ENCODE data around the gene MRPS24. TPM values are rescaled to one million over a fixed set of nuclear protein-coding genes. Genes with fewer than 3 reads are reported as not detected.
"Not testable (repeated sequence)": the region's sequence is repeated elsewhere in the genome, so short reads cannot be mapped to it uniquely, and the experiment has no call there.

The MRPS24 gene
- 100 to 1,000 TPM; 115 to 128 TPM for total RNA-seq

DNA sequence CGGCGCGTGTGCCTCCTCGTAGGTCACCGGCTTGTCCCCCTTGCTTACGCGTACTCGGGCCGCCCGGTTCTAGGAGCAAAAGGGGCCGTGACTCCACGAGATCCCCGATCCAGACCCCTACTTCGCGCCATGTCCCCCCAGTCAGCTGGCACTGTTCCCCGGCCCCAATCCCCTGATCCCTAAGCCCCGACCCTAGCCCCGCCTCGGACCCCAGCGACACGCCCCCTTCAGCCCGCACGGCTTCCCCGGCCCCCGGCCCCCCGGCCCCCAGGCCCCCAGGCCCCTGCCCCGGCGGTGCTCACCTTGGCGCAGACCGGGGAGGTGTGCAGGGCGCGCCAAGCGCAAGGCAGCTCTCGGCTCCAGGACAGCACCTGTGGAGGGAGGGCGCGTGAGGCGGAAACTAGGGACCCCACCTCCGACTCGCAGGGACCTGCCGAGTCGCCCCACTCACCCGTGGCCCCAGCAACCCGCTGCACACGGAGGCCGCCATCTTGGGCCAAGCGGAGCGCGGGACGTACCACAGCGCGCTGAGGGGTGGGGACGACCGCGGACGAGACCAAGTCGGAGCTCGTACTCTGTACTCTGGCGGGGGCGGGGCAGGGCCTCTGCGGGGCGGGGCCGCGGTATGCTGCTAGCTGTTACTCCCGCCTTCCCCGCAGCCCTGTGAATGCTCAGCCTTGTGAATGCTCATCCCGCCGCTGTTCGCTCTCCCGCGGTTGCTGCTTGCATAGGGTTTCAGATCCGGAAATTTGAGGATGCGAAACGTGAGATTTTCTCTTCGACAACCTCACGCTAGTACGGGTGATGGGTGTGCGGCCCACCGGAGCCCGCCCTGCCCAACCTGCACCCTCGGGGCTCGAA, at the start of gene MRPS24:
TSS of gene MRPS24 (minus strand) at position 512 of the 861 bp plus-strand sequence. CDS start at position 490, 22 bp downstream.
- peaks cover 1% of the 10 kb centered on the region for H3K27me3 Mint-ChIP-seq
- H3K4me1 Mint-ChIP-seq (ENCODE audit: low read depth) = peaks cover 30% of the 10 kb centered on the region
- ChIA-PET CTCF (interaction anchor here (1.0 kb wide), 1 partner anchor 286 kb away, joined by 4 read pairs; the partner anchor contains the start of gene STK17A), POLR2A (interaction anchor here (0.8 kb wide), 1 partner anchor 20 kb away, joined by 4 read pairs; no protein-coding TSS in a partner anchor)
- H3K4me3 Mint-ChIP-seq = peak within 1 kb of the TSS; percentile 78
- peak within 1 kb of the TSS; percentile 75 for H3K27ac Mint-ChIP-seq
- peaks cover 18% of the 10 kb centered on the region for H3K36me3 Mint-ChIP-seq
- H3K9me3 Mint-ChIP-seq = no peaks in the 10 kb centered on the region
- peak; percentile 97 for DNase-seq
- intact Hi-C loops (cut with micrococcal nuclease) = loop anchor here (1.0 kb wide), 1 partner anchor 57 kb away; the partner anchor contains the start of gene UBE2D4

DNA sequence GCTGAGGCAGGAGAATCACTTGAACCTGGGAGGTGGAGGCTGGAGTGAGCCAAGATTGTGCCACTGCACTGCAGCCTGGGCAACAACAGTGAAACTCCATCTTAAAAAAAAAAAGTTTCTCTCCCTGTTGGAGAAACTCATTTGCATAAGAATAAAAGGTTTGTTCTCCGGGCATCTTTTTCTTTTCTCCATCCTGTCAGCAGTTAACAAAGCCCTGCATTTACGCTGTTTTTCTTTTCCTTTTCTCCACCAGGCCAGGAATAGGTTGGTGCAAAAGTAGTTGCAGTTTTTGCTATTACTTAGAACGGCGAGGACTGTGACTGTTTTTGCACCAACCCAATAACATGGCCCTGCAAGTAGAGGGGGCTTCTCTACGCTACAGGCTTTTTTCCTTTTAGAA, 46.6 kb upstream of the MRPS24 start:
- Mint-ChIP-seq H3K27me3 (no peaks in the 10 kb centered on the region), H3K36me3 (peaks cover 7% of the 10 kb centered on the region), H3K4me3 (no peak overlapping the region), H3K27ac (no peak overlapping the region), H3K9me3 (no peaks in the 10 kb centered on the region), H3K4me1 (ENCODE audit: low read depth) (no peaks in the 10 kb centered on the region)
- intact Hi-C loops (cut with micrococcal nuclease) = no loop called here
- no peak for DNase-seq
- ChIA-PET POLR2A (no interaction called here), CTCF (no interaction called here)

DNA sequence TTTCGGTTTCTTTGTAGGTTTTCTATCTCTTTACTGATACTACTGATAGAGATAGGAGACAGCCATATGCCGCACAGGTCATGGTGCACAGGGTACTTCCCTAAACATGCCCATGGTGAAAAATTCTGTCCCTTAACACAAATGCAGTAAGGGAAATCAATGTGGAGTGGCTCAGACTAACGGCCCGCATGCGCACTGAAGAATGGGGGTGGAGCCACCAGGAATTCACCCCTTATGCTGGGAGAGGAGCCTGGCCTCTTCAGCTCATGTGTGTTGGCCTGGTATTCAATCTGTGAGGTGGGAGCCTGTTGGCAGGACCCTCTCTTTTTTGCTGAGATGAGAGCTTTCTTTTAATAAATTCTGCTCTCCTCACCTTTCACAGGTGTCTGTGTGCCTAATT, 45.5 kb upstream of the MRPS24 start:
- no peaks in the 10 kb centered on the region for H3K27me3 Mint-ChIP-seq
- ChIA-PET POLR2A (no interaction called here), CTCF (no interaction called here)
- H3K36me3 Mint-ChIP-seq = peaks cover 7% of the 10 kb centered on the region
- intact Hi-C loops (cut with micrococcal nuclease) = no loop called here
- H3K4me3 Mint-ChIP-seq = no peak overlapping the region
- no peak overlapping the region for H3K27ac Mint-ChIP-seq
- no peaks in the 10 kb centered on the region for H3K4me1 Mint-ChIP-seq (ENCODE audit: low read depth)
- no peak for DNase-seq
- no peaks in the 10 kb centered on the region for H3K9me3 Mint-ChIP-seq

DNA sequence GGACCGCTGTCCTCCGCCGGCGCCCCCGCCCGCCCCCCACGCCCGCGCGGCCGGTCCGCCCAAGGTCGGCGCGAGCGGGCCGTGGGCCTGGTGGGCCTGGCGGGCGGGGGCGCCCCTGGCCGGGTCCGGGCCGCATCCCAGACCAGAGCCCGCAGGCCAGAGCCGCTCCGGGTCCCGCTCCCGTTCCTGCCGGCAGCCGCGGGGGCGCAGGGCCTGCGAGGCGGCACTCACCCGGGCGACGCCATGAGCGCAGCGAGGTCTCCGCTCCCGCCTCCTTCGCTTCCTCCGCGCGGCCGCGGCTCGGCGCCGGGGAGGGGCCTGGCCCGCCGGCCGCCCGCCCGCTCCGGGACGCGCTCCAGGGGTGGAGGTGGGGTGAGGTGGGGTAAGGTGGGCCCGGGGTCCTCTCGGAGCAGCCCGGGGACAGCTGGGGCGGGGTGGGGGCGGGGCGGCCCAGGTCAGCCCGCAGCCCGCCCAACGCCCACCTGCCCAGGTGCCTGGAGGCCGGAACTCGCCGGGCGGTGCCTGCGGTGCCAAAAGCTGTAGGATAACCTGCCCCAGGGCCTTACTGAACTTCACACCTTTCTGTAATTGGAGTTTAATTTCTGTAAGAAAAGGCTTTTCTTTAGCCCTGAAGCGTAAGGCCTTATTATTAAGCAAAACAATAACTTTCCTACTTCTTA, 37.2 kb upstream of the MRPS24 start, which contains the start of gene URGCP:
TSS of gene URGCP (minus strand) at position 266 of the 680 bp plus-strand sequence. CDS start at position 245, 21 bp downstream.
- peak; percentile 61 for DNase-seq
- Mint-ChIP-seq H3K36me3 (no peaks in the 10 kb centered on the region), H3K9me3 (no peaks in the 10 kb centered on the region), H3K27me3 (no peaks in the 10 kb centered on the region), H3K4me1 (ENCODE audit: low read depth) (peaks cover 37% of the 10 kb centered on the region), H3K27ac (peak within 1 kb of the TSS; percentile 80), H3K4me3 (peak within 1 kb of the TSS; percentile 90)
- ChIA-PET POLR2A (interaction anchor here (0.6 kb wide), 1 partner anchor 18 kb away, joined by 3 read pairs; no protein-coding TSS in a partner anchor), CTCF (no interaction called here)
- intact Hi-C loops (cut with micrococcal nuclease) = loop anchor here (1.0 to 5.0 kb wide), 2 partner anchors 20 to 34 kb away; partner anchors contain the start of gene UBE2D4

DNA sequence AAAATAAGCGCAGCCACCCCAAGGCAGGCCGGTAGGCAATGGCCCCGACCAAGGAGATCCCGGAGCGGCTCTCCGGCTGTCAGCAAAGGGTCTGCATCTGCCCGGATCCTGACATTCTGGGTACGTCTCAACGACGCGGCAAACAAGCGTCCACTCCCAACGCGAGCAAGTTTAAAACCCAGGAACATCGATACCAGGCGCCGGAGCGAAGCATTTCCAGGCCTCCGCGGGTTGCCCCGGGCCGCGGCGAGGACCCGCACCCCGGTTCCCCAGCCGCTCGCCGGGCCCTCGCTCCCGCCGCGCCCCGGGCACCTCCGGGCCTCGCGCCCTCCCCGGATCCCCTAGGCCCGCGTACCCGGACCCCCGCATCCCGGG, 36.6 kb upstream of the MRPS24 start:
- peak overlapping the region; percentile 80 for H3K27ac Mint-ChIP-seq
- peak; percentile 37 for DNase-seq
- no peaks in the 10 kb centered on the region for H3K9me3 Mint-ChIP-seq
- intact Hi-C loops (cut with micrococcal nuclease) = loop anchor here (1.0 to 5.0 kb wide), 2 partner anchors 20 to 34 kb away; partner anchors contain the start of gene UBE2D4
- CTCF ChIA-PET = interaction anchor here (1.1 kb wide), 1 partner anchor 13 kb away, joined by 3 read pairs; no protein-coding TSS in a partner anchor
- H3K27me3 Mint-ChIP-seq = no peaks in the 10 kb centered on the region
- peak overlapping the region; percentile 90 for H3K4me3 Mint-ChIP-seq
- H3K4me1 Mint-ChIP-seq (ENCODE audit: low read depth) = peaks cover 37% of the 10 kb centered on the region
- POLR2A ChIA-PET = no interaction called here
- H3K36me3 Mint-ChIP-seq = no peaks in the 10 kb centered on the region

DNA sequence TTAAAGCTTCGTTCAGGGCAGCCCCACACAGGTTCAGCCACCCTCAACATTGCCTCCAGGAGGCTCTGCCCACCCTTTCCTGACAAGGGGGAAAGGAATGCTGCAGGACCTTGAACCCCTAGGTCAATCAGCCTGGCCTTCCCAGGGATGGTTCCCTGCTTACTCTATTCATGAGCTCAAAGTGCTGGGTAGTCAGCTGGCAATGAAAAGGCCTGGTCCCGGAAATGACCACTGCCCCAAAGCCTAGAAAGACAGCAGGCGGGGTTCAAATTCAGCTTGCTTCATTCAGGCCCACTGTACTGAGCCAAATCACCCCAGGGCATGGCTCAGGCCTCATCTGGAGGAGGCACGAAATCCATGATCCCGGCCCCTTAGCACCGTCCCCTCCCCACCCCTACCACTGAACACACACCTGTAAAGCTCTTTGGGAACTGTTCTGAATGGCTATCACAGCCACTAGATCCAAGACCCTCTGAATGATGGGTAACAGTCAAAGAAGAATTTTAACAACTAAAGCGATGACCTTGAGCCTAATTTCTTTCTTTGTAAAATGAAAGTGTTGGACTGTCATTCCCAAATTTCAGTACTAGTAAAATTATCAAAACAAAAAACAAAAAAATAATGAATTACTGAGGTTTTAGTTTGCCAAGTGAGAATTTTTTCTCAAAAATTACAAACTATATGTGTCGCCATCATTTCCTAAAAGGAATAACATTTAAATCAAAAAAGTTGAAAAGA, 36.1 kb upstream of the MRPS24 start:
- H3K27ac Mint-ChIP-seq = peak overlapping the region; percentile 80
- peaks cover 37% of the 10 kb centered on the region for H3K4me1 Mint-ChIP-seq (ENCODE audit: low read depth)
- H3K36me3 Mint-ChIP-seq = no peaks in the 10 kb centered on the region
- CTCF ChIA-PET = interaction anchor here (1.1 to 1.5 kb wide), 2 partner anchors 14 to 21 kb away, joined by 3 to 6 read pairs; partner anchors contain the start of gene UBE2D4
- H3K4me3 Mint-ChIP-seq = peak overlapping the region; percentile 90
- intact Hi-C loops (cut with micrococcal nuclease) = loop anchor here (5.0 kb wide), 1 partner anchor 33 kb away; no protein-coding TSS in a partner anchor
- POLR2A ChIA-PET = interaction anchor here (0.6 kb wide), 1 partner anchor 114 kb away, joined by 3 read pairs; no protein-coding TSS in a partner anchor
- no peaks in the 10 kb centered on the region for H3K27me3 Mint-ChIP-seq
- no peaks in the 10 kb centered on the region for H3K9me3 Mint-ChIP-seq
- DNase-seq = no peak

DNA sequence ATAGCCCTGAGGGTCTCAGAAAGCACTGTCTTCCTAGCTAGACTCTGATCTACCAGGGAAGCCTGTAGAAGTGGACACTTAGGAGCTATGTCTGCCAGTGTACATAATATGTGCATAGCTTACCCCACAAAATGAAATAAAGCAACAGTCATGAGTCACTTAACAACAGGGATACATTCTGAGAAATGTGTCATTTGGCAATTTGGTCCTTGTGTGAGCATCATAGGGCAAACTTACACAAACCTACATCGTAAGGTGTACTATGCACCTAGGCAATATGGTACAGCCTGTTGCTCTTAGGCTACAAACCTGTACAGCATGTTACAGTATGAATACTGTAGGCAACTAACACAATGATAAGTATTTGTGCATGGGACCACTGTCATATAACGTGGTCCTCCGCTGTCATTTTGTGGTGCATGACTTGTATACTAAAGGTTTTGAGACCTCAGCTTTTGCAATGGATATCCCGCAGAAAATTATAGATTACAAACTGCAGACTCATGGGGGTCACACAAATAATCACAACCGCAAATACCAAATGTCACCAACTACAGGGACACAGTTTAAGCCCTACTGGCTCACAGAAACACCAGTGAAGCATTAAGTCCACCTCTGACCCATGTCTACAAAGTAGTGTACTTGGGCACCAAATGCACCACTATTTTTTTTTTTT, 35.4 kb upstream of the MRPS24 start:
- H3K36me3 Mint-ChIP-seq = no peaks in the 10 kb centered on the region
- H3K27ac Mint-ChIP-seq = no peak overlapping the region
- peak overlapping the region; percentile 32 for H3K4me3 Mint-ChIP-seq
- ChIA-PET POLR2A (interaction anchor here (0.6 to 1.2 kb wide), 3 partner anchors 11 to 115 kb away, joined by 3 to 4 read pairs (median 3); no protein-coding TSS in a partner anchor), CTCF (interaction anchor here (1.0 to 1.5 kb wide), 4 partner anchors 14 to 66 kb away, joined by 3 to 6 read pairs (median 4); partner anchors contain the start of gene UBE2D4)
- no peaks in the 10 kb centered on the region for H3K27me3 Mint-ChIP-seq
- intact Hi-C loops (cut with micrococcal nuclease) = loop anchor here (5.0 kb wide), 1 partner anchor 32 kb away; no protein-coding TSS in a partner anchor
- DNase-seq = no peak
- peaks cover 37% of the 10 kb centered on the region for H3K4me1 Mint-ChIP-seq (ENCODE audit: low read depth)
- H3K9me3 Mint-ChIP-seq = no peaks in the 10 kb centered on the region

DNA sequence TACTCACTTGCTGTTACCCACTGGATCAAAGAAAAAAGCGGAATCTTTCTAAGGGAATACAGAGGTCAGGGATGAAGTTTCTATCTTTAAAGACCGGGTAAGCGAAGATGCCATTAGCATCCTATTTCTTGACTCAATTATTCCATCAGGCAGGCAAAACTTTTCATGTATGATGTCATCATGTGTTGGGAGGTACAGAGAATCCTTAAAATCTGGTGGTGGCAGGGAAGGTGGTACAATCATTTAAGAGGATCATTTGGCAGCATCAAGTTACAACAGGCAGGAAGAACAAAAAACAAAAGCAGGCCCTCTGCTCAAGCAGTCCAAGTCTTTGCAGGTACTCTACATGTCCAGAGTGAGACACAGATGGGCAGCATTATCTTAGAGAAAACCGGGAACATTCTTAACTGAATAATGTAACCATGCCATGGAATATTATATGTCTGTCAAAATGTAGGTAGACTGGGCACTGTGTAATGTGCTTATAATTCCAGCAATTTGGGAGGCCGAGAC, 33.3 kb upstream of the MRPS24 start:
- no peak overlapping the region for H3K27ac Mint-ChIP-seq
- ChIA-PET CTCF (no interaction called here), POLR2A (no interaction called here)
- DNase-seq = no peak
- H3K36me3 Mint-ChIP-seq = no peaks in the 10 kb centered on the region
- intact Hi-C loops (cut with micrococcal nuclease) = no loop called here
- H3K9me3 Mint-ChIP-seq = no peaks in the 10 kb centered on the region
- H3K4me3 Mint-ChIP-seq = no peak overlapping the region
- H3K27me3 Mint-ChIP-seq = no peaks in the 10 kb centered on the region
- peaks cover 37% of the 10 kb centered on the region for H3K4me1 Mint-ChIP-seq (ENCODE audit: low read depth)

DNA sequence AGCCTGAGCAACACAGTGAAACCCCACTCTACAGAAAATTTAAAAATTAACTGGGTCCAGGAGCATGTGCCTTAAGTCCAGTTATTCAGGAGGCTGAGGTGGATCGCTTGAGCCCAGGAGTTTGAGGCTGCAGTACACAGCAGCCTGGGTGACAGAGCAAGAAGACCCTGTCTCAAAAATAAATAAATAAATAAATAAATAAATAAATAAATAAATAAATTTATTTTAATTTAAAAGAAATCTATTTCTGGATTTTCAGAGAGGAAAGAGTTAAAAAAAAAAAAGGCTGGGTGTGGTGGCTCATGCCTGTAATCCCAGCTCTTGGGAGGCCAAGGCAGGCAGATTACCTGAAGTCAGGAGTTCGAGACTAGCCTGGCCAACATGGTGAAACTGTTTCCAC, 29.3 kb upstream of the MRPS24 start:
- CTCF ChIA-PET; H3K4me3 Mint-ChIP-seq; DNase-seq; H3K27ac Mint-ChIP-seq; intact Hi-C loops (cut with micrococcal nuclease); H3K36me3 Mint-ChIP-seq; POLR2A ChIA-PET; H3K27me3 Mint-ChIP-seq; H3K9me3 Mint-ChIP-seq: not testable (repeated sequence)
- H3K4me1 Mint-ChIP-seq (ENCODE audit: low read depth) = peaks cover 22% of the 10 kb centered on the region

DNA sequence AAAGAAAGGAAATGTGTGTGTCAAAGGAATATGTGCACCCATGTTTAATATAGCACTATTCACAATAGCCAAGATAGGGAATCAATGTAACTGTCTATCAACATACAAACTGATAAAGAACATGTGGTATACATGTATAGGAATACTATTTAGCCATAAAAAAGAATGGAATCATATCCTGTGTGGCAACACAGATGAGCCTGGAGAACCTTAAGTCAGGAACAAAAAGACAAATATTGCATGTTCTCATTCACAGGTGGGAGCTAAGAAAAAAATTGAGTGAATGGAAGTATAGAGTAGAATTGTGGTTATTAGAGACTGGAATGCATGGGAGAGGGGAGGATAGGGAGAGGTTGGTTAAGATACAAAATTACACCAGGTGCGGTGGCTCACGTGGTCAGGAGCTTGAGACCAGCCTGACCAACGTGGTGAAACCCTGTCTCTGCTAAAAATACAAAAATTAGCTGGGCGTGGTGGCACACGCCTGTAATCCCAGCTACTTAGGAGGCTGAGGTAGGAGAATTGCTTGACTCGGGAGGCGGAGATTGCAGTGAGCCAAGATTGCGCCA, 26.6 kb upstream of the MRPS24 start:
- H3K27me3 Mint-ChIP-seq = no peaks in the 10 kb centered on the region
- DNase-seq = no peak
- no peaks in the 10 kb centered on the region for H3K9me3 Mint-ChIP-seq
- ChIA-PET POLR2A (no interaction called here), CTCF (no interaction called here)
- intact Hi-C loops (cut with micrococcal nuclease) = no loop called here
- no peak overlapping the region for H3K4me3 Mint-ChIP-seq
- peaks cover 8% of the 10 kb centered on the region for H3K36me3 Mint-ChIP-seq
- H3K4me1 Mint-ChIP-seq (ENCODE audit: low read depth) = peaks cover 24% of the 10 kb centered on the region
- no peak overlapping the region for H3K27ac Mint-ChIP-seq

All from activated CD4-positive, alpha-beta memory T cell treated with anti-CD3 and anti-CD28 coated beads for 36 hours (primary cell).